T1000 (cell line): Measurements from ENCODE around the gene ACSL4.
"Not testable (repeated sequence)": the region's sequence is repeated elsewhere in the genome, so short reads cannot be mapped to it uniquely, and the experiment has no call there.

ENCODE experiments used
- DNase-seq: peaks from one replicate; lab custom pipeline; 2025; ENCODE audit warnings: mixed read lengths; lab: John Stamatoyannopoulos, UW

The ACSL4 gene

DNA sequence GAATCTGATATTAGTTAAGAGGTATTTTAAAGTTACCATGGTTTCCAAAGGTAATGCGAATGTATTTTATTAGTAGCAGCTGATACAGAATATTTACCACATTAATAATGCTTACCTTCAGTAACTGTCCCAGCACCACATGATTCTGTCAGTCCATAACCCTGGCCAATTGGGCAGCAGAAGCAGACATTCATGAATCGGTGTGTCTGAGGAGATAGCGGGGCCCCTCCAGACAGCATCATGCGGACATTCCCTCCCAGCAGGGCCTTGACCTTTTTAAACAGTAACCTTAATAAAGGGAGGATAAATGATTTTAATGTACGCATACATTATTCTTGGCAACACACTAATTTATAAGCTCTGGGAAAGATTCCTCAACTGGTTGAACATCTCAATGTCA lies 65.1 kb downstream of the ACSL4 start:
- DNase-seq, result no peak

DNA sequence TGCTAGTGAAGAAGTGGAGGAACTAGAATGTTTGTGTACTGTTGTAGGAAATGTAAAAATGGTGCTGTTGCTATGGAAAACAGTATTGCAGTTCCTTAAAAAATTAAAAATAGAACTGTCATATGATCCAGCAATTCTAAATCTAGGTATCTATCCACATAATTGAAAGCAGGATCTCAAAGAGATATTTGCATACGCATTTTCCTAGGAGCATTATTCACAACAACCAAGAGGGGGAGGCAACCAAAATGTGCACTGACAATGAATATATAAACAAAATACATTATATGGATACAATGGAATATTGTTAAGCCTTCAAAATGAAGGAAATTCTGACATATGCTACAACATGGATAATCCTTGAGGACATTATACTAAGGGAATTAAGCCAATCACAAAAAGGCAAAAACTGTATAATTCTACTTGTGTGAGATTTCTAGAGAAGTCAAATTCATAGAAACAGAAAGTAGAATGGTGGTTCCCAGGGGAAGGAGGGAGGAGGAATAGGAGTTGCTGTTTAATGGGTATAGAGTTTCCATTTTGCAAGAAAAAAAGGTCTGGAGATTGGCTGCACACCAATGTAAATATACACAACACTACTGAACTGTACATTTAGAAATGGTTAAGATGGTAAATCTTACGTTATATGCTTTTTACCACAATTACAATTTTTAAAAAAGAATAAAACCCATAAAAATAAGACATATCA lies 72.5 kb downstream of the ACSL4 start:
- no peak for DNase-seq

- no peak for DNase-seq
Observed at GRCh38 chrX:109658391-109658790, 74.7 kb downstream of the ACSL4 start.

GRCh38 chrX:109657364-109657763 lies 75.7 kb downstream of the ACSL4 start:
- not testable (repeated sequence) for DNase-seq

DNA sequence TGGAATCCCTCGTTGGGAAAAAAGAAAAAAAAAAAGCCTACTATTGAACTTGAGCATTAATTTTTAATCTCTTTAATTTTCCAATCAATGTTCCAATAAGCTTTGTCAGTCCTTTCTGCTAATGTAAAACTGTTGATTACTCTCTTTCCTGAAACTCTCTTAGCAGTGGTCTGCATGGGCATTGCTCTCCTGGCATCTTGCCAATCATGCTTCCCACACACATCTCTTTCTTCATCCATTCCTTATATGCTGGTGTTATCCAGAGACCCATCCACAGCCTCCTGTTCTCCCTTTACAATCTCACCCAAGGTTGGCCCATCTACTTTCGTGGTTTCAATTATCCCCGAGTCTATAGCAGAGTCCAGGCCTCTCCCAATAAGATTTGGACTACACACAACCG lies 76.3 kb downstream of the ACSL4 start:
- DNase-seq, result no peak

DNA sequence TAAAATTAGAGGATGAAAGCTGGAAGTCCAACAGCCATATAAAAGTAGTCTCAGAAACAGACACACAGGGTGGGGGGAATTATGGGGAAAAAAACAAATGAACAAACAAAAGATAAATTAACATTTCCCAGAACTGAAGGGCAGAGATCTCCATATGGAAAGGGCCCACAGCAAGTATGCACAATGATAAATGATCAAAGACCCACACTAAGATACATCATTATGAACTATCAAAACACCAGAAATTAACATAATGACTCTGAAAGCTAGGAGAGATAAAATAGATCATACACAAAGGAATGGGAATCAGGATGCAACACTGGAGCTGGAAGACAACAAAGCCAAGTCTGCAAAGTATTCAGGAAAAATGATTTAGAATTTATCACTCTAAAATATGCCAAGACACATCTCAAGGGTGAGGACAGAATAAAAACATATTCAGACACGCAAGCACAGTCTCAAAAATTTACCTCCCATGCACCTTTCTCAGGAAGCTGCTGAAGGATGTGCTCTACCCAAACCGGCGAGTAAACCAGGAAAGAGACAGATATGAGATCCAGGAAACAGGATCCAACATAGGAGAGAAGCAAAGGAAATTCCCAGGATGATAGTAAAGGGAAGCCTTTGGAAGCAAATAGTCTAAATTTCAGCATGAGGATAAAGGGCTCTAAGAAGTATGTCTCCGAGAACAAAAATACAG lies 77.4 kb downstream of the ACSL4 start:
- DNase-seq, result no peak

- DNase-seq, result no peak
Observed at GRCh38 chrX:109654516-109655109, 78.4 kb downstream of the ACSL4 start.

DNA sequence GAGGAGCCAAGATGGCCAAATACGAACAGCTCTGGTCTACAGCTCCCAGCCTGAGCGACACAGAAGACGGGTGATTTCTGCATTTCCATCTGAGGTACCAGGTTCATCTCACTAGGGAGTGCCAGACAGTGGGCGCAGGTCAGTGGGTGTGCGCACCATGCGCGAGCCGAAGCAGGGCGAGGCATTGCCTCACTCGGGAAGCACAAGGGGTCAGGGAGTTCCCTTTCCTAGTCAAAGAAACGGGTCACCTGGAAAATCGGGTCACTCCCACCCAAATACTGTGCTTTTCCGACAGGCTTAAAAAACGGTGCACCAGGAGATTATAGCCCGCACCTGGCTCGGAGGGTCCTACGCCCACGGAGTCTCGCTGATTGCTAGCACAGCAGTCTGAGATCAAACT lies 88.4 kb downstream of the ACSL4 start:
- not testable (repeated sequence) for DNase-seq

- DNase-seq, result no peak
Observed at GRCh38 chrX:109643687-109644086, 89.4 kb downstream of the ACSL4 start.

DNA sequence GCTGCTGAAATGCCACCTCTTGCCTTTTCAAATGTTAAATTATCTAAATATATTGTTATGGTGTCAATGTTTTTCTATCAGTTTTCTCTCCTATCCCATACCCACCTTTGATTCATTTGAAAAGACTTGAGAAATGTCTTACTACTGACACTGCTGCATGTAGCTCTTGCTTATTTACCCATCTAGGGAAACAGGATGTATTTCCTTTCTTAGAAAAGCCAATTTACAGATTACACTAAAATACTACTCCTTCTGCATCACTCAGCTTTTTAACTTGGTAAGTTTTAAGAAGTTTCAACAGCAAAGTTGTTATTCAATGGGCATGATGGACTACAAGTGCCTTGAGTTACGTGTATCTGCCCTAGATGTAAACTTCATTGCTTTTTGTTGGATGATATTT lies 94.9 kb downstream of the ACSL4 start:
- DNase-seq, result no peak

DNA sequence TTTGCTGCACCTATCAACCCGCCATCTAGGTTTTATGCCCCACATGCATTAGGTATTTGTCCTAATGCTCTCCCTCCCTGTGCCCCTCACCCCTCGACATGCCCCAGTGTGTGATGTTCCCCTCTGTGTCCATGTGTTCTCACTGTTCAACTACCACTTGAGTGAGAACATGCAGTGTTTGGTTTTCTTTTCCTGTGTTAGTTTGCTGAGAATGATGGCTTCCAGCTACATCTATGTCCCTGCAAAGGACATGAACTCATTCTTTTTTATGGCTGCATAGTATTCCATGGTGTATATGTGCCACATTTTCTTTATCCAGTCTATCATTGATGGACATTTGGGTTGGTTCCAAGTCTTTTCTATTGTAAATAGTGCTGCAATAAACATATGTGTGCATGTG lies 95.6 kb downstream of the ACSL4 start:
- DNase-seq, result not testable (repeated sequence)

DNA sequence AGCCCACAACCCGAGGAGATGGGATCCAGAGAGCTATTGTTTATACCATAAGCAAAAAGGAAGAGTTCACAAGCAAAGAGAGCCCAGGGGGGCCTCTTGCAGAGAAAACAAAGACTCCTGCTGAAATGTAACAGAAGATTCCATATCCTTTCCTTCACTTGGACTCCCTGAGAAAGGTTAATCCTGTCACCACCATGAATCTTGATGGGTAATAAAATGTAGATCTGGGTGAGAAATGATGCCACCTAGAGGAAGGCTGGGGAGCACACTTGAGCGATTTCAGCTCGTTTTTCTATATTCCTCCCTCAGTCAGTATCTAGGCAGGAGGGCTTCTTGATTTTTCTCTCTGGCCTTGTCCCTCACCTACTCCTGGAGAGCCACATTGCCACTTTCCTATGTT lies 97.9 kb downstream of the ACSL4 start:
- DNase-seq, result no peak

- no peak for DNase-seq
Observed at GRCh38 chrX:109632906-109633504, 100.1 kb downstream of the ACSL4 start.

DNA sequence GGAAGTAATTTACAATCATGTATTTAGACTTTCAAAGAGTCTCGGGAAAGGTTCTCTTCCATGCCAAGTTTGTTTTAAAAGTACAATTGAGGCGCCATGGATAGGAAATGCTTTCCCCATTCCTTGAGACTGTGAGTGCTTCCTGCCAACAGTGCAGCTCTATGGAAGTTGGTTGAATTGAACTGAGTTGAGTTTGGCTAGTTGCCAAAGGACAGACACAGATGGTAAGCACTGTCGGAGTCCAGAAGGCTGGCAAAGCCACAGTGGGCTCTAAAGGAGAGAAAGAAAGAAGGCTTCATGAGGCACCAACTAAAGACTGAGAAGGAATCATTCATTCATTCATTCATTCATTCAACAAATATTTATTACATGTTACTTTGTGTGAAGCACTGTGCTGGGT lies 103.7 kb downstream of the ACSL4 start:
- DNase-seq, result no peak

- no peak for DNase-seq
Observed at GRCh38 chrX:109626637-109627036, 106.4 kb downstream of the ACSL4 start.

DNA sequence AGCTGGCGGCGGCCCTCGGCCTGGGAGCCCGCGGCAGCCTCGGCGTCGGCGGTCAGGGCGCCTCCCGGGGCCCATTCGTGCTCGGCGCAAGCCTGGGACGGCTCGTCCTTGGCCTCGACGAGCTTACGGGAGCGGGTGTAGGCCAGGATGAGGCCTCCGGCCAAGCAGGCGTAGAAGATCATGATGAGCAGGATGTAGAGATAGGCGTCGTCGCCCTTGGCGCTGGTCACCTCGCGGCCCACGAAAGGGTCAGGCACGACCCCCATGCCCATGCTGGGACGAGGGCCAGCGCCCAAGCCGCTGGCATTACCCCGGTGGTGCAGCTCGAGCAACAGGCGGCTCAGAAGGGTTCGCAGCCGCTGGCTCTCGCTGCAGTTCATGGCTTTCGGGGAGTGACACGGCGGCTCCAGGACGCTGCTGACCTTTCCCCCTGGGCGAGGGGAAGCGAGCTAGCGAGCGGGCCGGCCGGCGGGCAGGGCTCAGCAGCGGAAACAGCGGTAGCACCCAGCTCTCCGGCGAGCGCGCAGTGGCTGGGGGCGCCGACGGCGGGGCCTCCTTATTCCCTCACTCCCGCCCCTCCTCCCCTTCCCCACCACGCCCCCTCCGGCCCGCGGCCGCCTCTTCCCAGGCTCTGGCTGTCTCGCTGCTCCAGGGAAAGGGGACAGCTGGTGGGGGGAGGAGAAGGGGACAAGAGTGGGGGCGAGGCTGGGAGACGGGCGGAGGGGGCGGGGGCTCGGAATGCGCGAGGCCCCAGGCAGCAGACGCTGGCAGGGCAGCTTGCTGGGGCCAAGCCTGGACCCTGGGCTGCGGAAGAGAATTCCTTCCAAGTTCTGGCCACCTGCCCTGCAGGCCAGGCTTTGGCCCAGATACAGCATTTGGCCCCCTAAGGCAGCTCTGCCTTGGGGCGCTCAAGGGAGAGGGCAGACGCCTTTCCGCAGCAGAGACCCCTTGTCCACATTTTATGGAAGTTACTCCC lies 108.1 kb downstream of the ACSL4 start, which contains the start of gene KCNE5:
KCNE5 (minus strand) TSS at position 532 of the 976 bp plus-strand sequence; CDS start at position 380, 152 bp downstream.
- no peak for DNase-seq

DNA sequence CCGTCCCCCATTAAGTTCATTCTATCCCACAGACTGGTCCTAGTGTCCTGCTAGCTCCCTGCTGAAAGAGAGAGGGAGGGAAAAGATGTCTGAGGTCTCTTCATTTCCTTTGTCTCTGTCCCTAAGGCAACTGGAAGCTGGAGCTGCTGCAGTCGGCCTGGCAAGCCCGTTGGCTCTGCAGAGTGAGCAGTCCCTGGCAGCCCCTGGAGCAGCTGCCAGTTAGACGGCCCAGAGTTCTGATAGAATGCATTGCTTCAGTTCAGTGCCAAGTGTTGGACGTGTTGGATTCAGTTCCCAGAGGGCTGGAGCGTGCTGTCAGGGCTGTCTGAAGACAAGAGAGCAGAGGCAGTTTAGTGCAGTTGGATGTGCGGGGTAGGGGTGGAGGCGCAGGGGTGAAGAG lies 109.1 kb downstream of the ACSL4 start:
- DNase-seq, result no peak

GRCh38 chrX:109622270-109622669 lies 110.8 kb downstream of the ACSL4 start:
- DNase-seq, result no peak

- no peak for DNase-seq
Observed at GRCh38 chrX:109619771-109620170, 113.3 kb downstream of the ACSL4 start.

- DNase-seq, result no peak
Observed at GRCh38 chrX:109614951-109615350, 118.1 kb downstream of the ACSL4 start.

- no peak for DNase-seq
Observed at GRCh38 chrX:109601486-109601885, 131.6 kb downstream of the ACSL4 start.

- no peak for DNase-seq
Observed at GRCh38 chrX:109600237-109600651, 132.8 kb downstream of the ACSL4 start.
